H1 (cell line): ENCODE results near the gene ESYT1. TPM values are rescaled to one million over a fixed set of nuclear protein-coding genes. Genes with fewer than 3 reads are reported as not detected.

Experiments
- CHD1 ChIP-seq: IDR thresholded peaks from 2 replicates; pipeline ENCODE4 v1.6.1; 2012; ENCODE audit warnings: low read depth, low read length, improper control_type of control experiment
- CHD2 ChIP-seq: IDR thresholded peaks from 2 replicates; pipeline ENCODE4 v1.6.1; 2012; ENCODE audit warnings: low read length, improper control_type of control experiment
- CREB1 ChIP-seq: IDR thresholded peaks from 2 replicates; pipeline ENCODE4 v1.6.1; 2012; ENCODE audit warnings: inconsistent platforms
- EGR1 ChIP-seq: IDR thresholded peaks from 2 replicates; pipeline ENCODE4 v1.6.1; 2011; ENCODE audit warnings: low read depth, low read length, borderline replicate concordance
- EP300 ChIP-seq, 2 experiments: IDR thresholded peaks; 1 replicate in 1 of 2; 2 replicates in 1 of 2; pipeline ENCODE4 v1.6.1; 2011 to 2012; ENCODE audit warnings: low read depth in 2 of 2, low read length in 2 of 2, mild to moderate bottlenecking in 2 of 2, borderline replicate concordance in 1 of 2, inconsistent platforms in 1 of 2, moderate library complexity in 1 of 2
- GTF2F1 ChIP-seq: IDR thresholded peaks from 2 replicates; pipeline ENCODE4 v1.6.1; 2012; ENCODE audit warnings: low read depth, low read length, improper control_type of control experiment, borderline replicate concordance
- HDAC2 ChIP-seq, 2 experiments: fragments of 300-600 bp in 1 of 2; sonication (generic) in 1 of 2; IDR thresholded peaks; 2 replicates each; pipeline ENCODE4 v1.6.1; 2011 to 2012; ENCODE audit warnings: low read depth in 2 of 2, low read length in 2 of 2, mild to moderate bottlenecking in 2 of 2, moderate library complexity in 2 of 2, borderline replicate concordance in 1 of 2, inconsistent platforms in 1 of 2
- JUND ChIP-seq: IDR thresholded peaks from 2 replicates; pipeline ENCODE4 v1.6.1; 2011; ENCODE audit warnings: mild to moderate bottlenecking, improper control_type of control experiment, low read length
- NANOG ChIP-seq: IDR thresholded peaks from 2 replicates; pipeline ENCODE4 v1.6.1; 2011; ENCODE audit warnings: low read length, low read depth, mild to moderate bottlenecking, inconsistent platforms; ENCODE audit not compliant: insufficient read depth, poor library complexity, severe bottlenecking
- NRF1 ChIP-seq: IDR thresholded peaks from 2 replicates; pipeline ENCODE4 v1.6.1; 2011; ENCODE audit warnings: mild to moderate bottlenecking, low read depth, low read length, improper control_type of control experiment
- POLR2A ChIP-seq, 2 experiments: IDR thresholded peaks; 1 replicate in 1 of 2; 2 replicates in 1 of 2; pipeline ENCODE4 v1.6.1; 2011; ENCODE audit warnings: low read depth in 2 of 2, low read length in 2 of 2, mild to moderate bottlenecking in 2 of 2; ENCODE audit errors: control extremely low read depth in 1 of 2
- POLR2AphosphoS5 ChIP-seq: IDR thresholded peaks from 2 replicates; pipeline ENCODE4 v1.6.1; 2011; ENCODE audit warnings: low read depth, low read length
- POU5F1 ChIP-seq: IDR thresholded peaks from 2 replicates; pipeline ENCODE4 v1.6.1; 2011; ENCODE audit warnings: low read depth, mild to moderate bottlenecking, low read length, moderate library complexity
- RBBP5 ChIP-seq: IDR thresholded peaks from 2 replicates; pipeline ENCODE4 v1.7.1; 2012; ENCODE audit warnings: low read depth, mild to moderate bottlenecking, inconsistent platforms, low read length, moderate library complexity, borderline replicate concordance
- RFX5 ChIP-seq: IDR thresholded peaks from 2 replicates; pipeline ENCODE4 v1.6.1; 2011; ENCODE audit warnings: low read depth, low read length, improper control_type of control experiment, borderline replicate concordance
- RNF2 ChIP-seq: fragments of 200-900, 300-1000 bp; sonication (generic); IDR thresholded peaks from 2 replicates; pipeline ENCODE4 v1.7.1; 2016; ENCODE audit warnings: borderline replicate concordance, low read depth, mild to moderate bottlenecking, antibody characterized with exemption, low read length; ENCODE audit not compliant: poor library complexity, severe bottlenecking; ENCODE audit errors: missing control alignments
- SAP30 ChIP-seq: fragments of 300-600 bp; sonication (generic); IDR thresholded peaks from 2 replicates; pipeline ENCODE4 v1.7.1; 2012; ENCODE audit warnings: low read length, moderate library complexity, mild to moderate bottlenecking, inconsistent platforms; ENCODE audit not compliant: insufficient read depth, insufficient replicate concordance
- SIRT6 ChIP-seq: IDR thresholded peaks from one replicate; pipeline ENCODE4 v1.7.1; 2012; ENCODE audit warnings: low read length, inconsistent platforms
- SIX5 ChIP-seq: IDR thresholded peaks from 2 replicates; pipeline ENCODE4 v1.6.1; 2011; ENCODE audit warnings: mild to moderate bottlenecking, low read depth, low read length
- SP4 ChIP-seq: IDR thresholded peaks from 2 replicates; pipeline ENCODE4 v1.6.1; 2012; ENCODE audit warnings: low read length, inconsistent platforms
- SUZ12 ChIP-seq: fragments of 200-600 bp; sonication (generic); IDR thresholded peaks from 2 replicates; pipeline ENCODE4 v1.6.1; 2012; ENCODE audit warnings: mild to moderate bottlenecking, inconsistent platforms, low read length, moderate library complexity, mixed read lengths
- TAF1 ChIP-seq: IDR thresholded peaks from 2 replicates; pipeline ENCODE4 v1.6.1; 2011; ENCODE audit warnings: mild to moderate bottlenecking, low read depth, low read length
- TAF7 ChIP-seq: optimal IDR thresholded peaks from 2 replicates; pipeline ENCODE3; 2011; ENCODE audit warnings: low read depth, mild to moderate bottlenecking, inconsistent platforms, low read length, moderate library complexity, borderline replicate concordance
- YY1 ChIP-seq: IDR thresholded peaks from 2 replicates; pipeline ENCODE4 v1.6.1; 2011; ENCODE audit warnings: low read depth, mild to moderate bottlenecking, low read length
- ZNF274 ChIP-seq: IDR thresholded peaks from 2 replicates; pipeline ENCODE4 v1.7.0; 2012; ENCODE audit warnings: low read length, borderline replicate concordance; ENCODE audit errors: extremely low read depth
- polyA plus RNA-seq, 7 experiments: library from polyadenylated mRNA; depleted of rRNA in 3 of 7; stranded (reverse) in 5 of 7; unstranded in 2 of 7; fragments of >200 nt in 5 of 7; fragments of 200-250 nt in 2 of 7; gene quantifications; 1 replicate in 5 of 7; 2 replicates in 1 of 7; 4 replicates in 1 of 7; pipeline versions ENCODE4 v1.2.1 to v1.2.3, GENCODE V29; 2011 to 2013; ENCODE audit warnings: missing spikeins in 2 of 7, mixed read lengths in 2 of 7
- total RNA-seq: library from RNA; stranded (reverse); fragmentation: NEBNext Ultra II Directional; extraction: Animal tissue kit (Norgen Biotek cat#: 25700); gene quantifications from 2 replicates; pipeline ENCODE4 v1.2.1, GENCODE V29; 2021

ESYT1 gene
- total and polyA plus RNA-seq, 2 of the 8 experiments (the other 6 are each of a cell fraction or from before 2014, with no cell fraction given) = 86.9 to 165 TPM

DNA sequence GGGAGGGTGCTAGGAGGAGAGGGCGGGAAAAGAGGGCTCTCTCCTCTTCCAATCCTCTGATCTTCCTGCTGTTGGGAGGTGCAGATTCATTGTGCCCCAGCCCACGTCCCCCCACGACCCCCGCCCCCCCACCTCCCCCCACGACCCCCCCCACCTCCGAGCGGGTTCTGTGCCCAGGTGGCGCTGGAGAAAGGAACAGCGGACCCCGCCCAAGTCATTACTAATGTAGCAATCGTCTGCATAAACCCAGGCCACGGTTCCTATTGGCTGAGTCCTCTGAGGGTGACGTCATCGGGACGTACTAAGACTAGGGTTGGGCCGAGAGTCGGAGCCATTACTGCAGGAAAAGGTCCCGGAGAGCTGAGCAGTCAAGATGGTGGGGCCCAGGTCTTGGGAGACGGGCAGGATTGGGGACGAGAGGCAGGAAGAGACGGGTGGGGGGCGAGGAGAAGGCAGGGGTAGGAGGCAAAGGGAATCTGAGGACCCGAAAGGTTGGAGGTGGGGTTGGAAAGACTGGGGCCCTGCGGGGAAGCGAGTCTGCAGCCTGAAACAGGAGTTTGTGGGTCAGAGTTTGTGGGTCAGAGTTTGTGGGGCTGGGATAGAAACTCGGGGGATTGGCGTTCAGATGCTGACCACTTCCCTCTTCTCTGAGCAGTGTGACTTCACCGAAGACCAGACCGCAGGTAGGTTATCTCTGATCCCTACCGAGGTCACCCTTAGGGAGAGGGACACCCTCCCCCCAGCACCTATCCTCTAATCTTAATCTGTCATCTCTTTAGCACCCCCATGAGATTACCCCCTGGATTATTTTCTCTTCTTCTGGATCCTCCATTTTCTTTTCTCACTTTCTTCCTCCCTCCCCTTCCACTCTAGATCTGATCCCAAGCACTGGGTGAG is 30.2 kb downstream of the ESYT1 start, which contains the start of gene MYL6 (continued):
- peak; percentile 98 for TF ChIP-seq POLR2A (IDR thresholded peaks at IDR 0.05; ENCODE audit: control extremely low read depth in 1 of 2, low read depth in 2 of 2, low read length in 2 of 2)
- no peak for TF ChIP-seq RNF2
- peak; percentile 12 for TF ChIP-seq SAP30
- TF ChIP-seq SUZ12 = no peak
- TF ChIP-seq SIRT6 = no peak
- TF ChIP-seq RFX5 = no peak
- no peak for TF ChIP-seq ZNF274
- TF ChIP-seq EP300 (IDR thresholded peaks at IDR 0.05; ENCODE audit: borderline replicate concordance in 1 of 2, low read depth in 2 of 2, low read length in 2 of 2) = peak in 1 of 2 experiments; percentile 75; a peak in 2 of 3 replicates
- TF ChIP-seq JUND = peak; percentile 100
- peak; percentile 92 for TF ChIP-seq CREB1
- TF ChIP-seq CHD2 = no peak
- no peak for TF ChIP-seq EGR1
- TF ChIP-seq SP4 = no peak
- no peak; the same call in 1 of the 2 replicates for TF ChIP-seq NRF1
- TF ChIP-seq POU5F1 = no peak
- TF ChIP-seq YY1 = peak; percentile 93
- no peak for TF ChIP-seq SIX5
- TF ChIP-seq TAF7 = peak; percentile 98
- TF ChIP-seq RBBP5 = no peak
- peak; percentile 94 for TF ChIP-seq GTF2F1
- no peak for TF ChIP-seq HDAC2 (IDR thresholded peaks at IDR 0.05; ENCODE audit: borderline replicate concordance in 1 of 2, low read depth in 2 of 2, low read length in 2 of 2)
- peak; percentile 100 for TF ChIP-seq POLR2AphosphoS5
- TF ChIP-seq TAF1 = peak; percentile 99
- peak; percentile 61 for TF ChIP-seq NANOG
- no peak; the same call in 1 of the 2 replicates for TF ChIP-seq CHD1
